Skeletal muscle satellite cell (primary cell): Measurements from ENCODE around the gene ITPRID1.

Experiments used
- H3K27me3 ChIP-seq: 2 replicates; pipeline ENCODE4 v1.7.0; 2013; ENCODE audit warnings: low read length; ENCODE audit not compliant: control insufficient read depth, insufficient read depth
- H3K36me3 ChIP-seq: 2 replicates; pipeline ENCODE4 v1.7.0; 2013; ENCODE audit warnings: mild to moderate bottlenecking, control low read depth, low read length; ENCODE audit not compliant: insufficient read depth
- H3K4me1 ChIP-seq: 2 replicates; pipeline ENCODE4 v1.7.0; 2013; ENCODE audit warnings: low read length; ENCODE audit not compliant: control insufficient read depth, insufficient read depth
- H3K4me2 ChIP-seq: 2 replicates; pipeline ENCODE4 v1.7.0; 2013; ENCODE audit warnings: mild to moderate bottlenecking, low read length
- H3K4me3 ChIP-seq: 2 replicates; pipeline ENCODE4 v1.7.0; 2013; ENCODE audit warnings: low read length
- H3K9ac ChIP-seq: 2 replicates; pipeline ENCODE4 v1.7.0; 2013; ENCODE audit warnings: mild to moderate bottlenecking, low read depth, low read length, moderate library complexity
- H3K9me3 ChIP-seq: replicated peaks from 2 replicates; pipeline ENCODE4 v1.7.0; 2013; ENCODE audit warnings: mild to moderate bottlenecking, control low read depth, low read length

ITPRID1 gene

GRCh38 chr7:31488562-31489203 lies 25.2 kb upstream of the ITPRID1 start:
- H3K9ac ChIP-seq: no peak overlapping the region

GRCh38 chr7:31490796-31491314 lies 23.0 kb upstream of the ITPRID1 start:
- H3K9me3 ChIP-seq: no peaks in the 10 kb centered on the region
- no peak overlapping the region for H3K4me2 ChIP-seq
- no peaks in the 10 kb centered on the region for H3K4me1 ChIP-seq
- H3K27me3 ChIP-seq: no peaks in the 10 kb centered on the region
- no peaks in the 10 kb centered on the region for H3K36me3 ChIP-seq
- H3K4me3 ChIP-seq: no peak overlapping the region
- no peak overlapping the region for H3K9ac ChIP-seq

More at GRCh38 chr7:31488562-31489203, 25.2 kb upstream of the ITPRID1 start:
- Histone ChIP-seq H3K36me3 (no peaks in the 10 kb centered on the region), H3K4me3 (no peak overlapping the region), H3K27me3 (no peaks in the 10 kb centered on the region), H3K4me1 (no peaks in the 10 kb centered on the region), H3K4me2 (no peak overlapping the region), H3K9me3 (no peaks in the 10 kb centered on the region)

- Histone ChIP-seq H3K4me1 (no peaks in the 10 kb centered on the region), H3K4me2 (no peak overlapping the region), H3K9ac (no peak overlapping the region), H3K27me3 (no peaks in the 10 kb centered on the region), H3K9me3 (no peaks in the 10 kb centered on the region), H3K4me3 (no peak overlapping the region), H3K36me3 (no peaks in the 10 kb centered on the region)
Measured at GRCh38 chr7:31492086-31492485, 21.8 kb upstream of the ITPRID1 start.

GRCh38 chr7:31493714-31494181 lies 20.1 kb upstream of the ITPRID1 start:
- H3K27me3 ChIP-seq: no peaks in the 10 kb centered on the region
- H3K36me3 ChIP-seq: no peaks in the 10 kb centered on the region
- no peaks in the 10 kb centered on the region for H3K9me3 ChIP-seq
- H3K4me1 ChIP-seq: no peaks in the 10 kb centered on the region
- no peak overlapping the region for H3K4me2 ChIP-seq
- no peak overlapping the region for H3K9ac ChIP-seq
- H3K4me3 ChIP-seq: no peak overlapping the region

- Histone ChIP-seq H3K4me2 (no peak overlapping the region), H3K27me3 (no peaks in the 10 kb centered on the region), H3K4me3 (no peak overlapping the region), H3K9me3 (no peaks in the 10 kb centered on the region), H3K36me3 (no peaks in the 10 kb centered on the region), H3K4me1 (no peaks in the 10 kb centered on the region), H3K9ac (no peak overlapping the region)
Measured at GRCh38 chr7:31494421-31494820, 19.5 kb upstream of the ITPRID1 start.

GRCh38 chr7:31495653-31496052 lies 18.2 kb upstream of the ITPRID1 start:
- no peak overlapping the region for H3K9ac ChIP-seq
- H3K4me2 ChIP-seq: no peak overlapping the region

GRCh38 chr7:31497516-31497915 lies 16.4 kb upstream of the ITPRID1 start:
- Histone ChIP-seq H3K4me3 (no peak overlapping the region), H3K36me3 (no peaks in the 10 kb centered on the region), H3K9ac (no peak overlapping the region), H3K27me3 (no peaks in the 10 kb centered on the region), H3K4me1 (no peaks in the 10 kb centered on the region), H3K4me2 (no peak overlapping the region), H3K9me3 (no peaks in the 10 kb centered on the region)

More at GRCh38 chr7:31495653-31496052, 18.2 kb upstream of the ITPRID1 start:
- no peaks in the 10 kb centered on the region for H3K4me1 ChIP-seq
- no peaks in the 10 kb centered on the region for H3K27me3 ChIP-seq
- H3K4me3 ChIP-seq: no peak overlapping the region
- H3K36me3 ChIP-seq: no peaks in the 10 kb centered on the region
- H3K9me3 ChIP-seq: no peaks in the 10 kb centered on the region

- Histone ChIP-seq H3K4me3 (no peak overlapping the region), H3K9me3 (no peaks in the 10 kb centered on the region), H3K4me1 (no peaks in the 10 kb centered on the region), H3K4me2 (no peak overlapping the region), H3K9ac (no peak overlapping the region), H3K27me3 (no peaks in the 10 kb centered on the region), H3K36me3 (no peaks in the 10 kb centered on the region)
Measured at GRCh38 chr7:31500656-31501055, 13.2 kb upstream of the ITPRID1 start.

GRCh38 chr7:31508823-31509222 lies 5.1 kb upstream of the ITPRID1 start:
- Histone ChIP-seq H3K9ac (no peak overlapping the region), H3K4me2 (no peak overlapping the region), H3K27me3 (no peaks in the 10 kb centered on the region), H3K4me3 (no peak overlapping the region), H3K9me3 (no peaks in the 10 kb centered on the region), H3K4me1 (no peaks in the 10 kb centered on the region), H3K36me3 (no peaks in the 10 kb centered on the region)

GRCh38 chr7:31512166-31512565 lies 1.7 kb upstream of the ITPRID1 start:
- no peak overlapping the region for H3K4me3 ChIP-seq
- no peak overlapping the region for H3K4me2 ChIP-seq
- no peaks in the 10 kb centered on the region for H3K36me3 ChIP-seq
- no peaks in the 10 kb centered on the region for H3K27me3 ChIP-seq
- no peak overlapping the region for H3K9ac ChIP-seq
- no peaks in the 10 kb centered on the region for H3K9me3 ChIP-seq
- H3K4me1 ChIP-seq: no peaks in the 10 kb centered on the region

- Histone ChIP-seq H3K9ac (no peak overlapping the region), H3K4me1 (no peaks in the 10 kb centered on the region), H3K4me2 (no peak overlapping the region), H3K36me3 (no peaks in the 10 kb centered on the region), H3K4me3 (no peak overlapping the region), H3K27me3 (no peaks in the 10 kb centered on the region), H3K9me3 (no peaks in the 10 kb centered on the region)
Measured at GRCh38 chr7:31516680-31517502, 3.0 kb downstream of the ITPRID1 start.
